Activated gamma-delta T cell treated with Interleukin-2 at 50 U/mL for 16 hours (primary cell): ENCODE results near the gene FERMT1.
A peak's percentile ranks its signal among the peaks of the same experiment; 100 is the strongest.

Experiments used
- DNase-seq: peaks from one replicate; pipeline ENCODE4 v3.0.0-alpha.2; 2020

FERMT1 gene, protein sequence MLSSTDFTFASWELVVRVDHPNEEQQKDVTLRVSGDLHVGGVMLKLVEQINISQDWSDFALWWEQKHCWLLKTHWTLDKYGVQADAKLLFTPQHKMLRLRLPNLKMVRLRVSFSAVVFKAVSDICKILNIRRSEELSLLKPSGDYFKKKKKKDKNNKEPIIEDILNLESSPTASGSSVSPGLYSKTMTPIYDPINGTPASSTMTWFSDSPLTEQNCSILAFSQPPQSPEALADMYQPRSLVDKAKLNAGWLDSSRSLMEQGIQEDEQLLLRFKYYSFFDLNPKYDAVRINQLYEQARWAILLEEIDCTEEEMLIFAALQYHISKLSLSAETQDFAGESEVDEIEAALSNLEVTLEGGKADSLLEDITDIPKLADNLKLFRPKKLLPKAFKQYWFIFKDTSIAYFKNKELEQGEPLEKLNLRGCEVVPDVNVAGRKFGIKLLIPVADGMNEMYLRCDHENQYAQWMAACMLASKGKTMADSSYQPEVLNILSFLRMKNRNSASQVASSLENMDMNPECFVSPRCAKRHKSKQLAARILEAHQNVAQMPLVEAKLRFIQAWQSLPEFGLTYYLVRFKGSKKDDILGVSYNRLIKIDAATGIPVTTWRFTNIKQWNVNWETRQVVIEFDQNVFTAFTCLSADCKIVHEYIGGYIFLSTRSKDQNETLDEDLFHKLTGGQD

DNA sequence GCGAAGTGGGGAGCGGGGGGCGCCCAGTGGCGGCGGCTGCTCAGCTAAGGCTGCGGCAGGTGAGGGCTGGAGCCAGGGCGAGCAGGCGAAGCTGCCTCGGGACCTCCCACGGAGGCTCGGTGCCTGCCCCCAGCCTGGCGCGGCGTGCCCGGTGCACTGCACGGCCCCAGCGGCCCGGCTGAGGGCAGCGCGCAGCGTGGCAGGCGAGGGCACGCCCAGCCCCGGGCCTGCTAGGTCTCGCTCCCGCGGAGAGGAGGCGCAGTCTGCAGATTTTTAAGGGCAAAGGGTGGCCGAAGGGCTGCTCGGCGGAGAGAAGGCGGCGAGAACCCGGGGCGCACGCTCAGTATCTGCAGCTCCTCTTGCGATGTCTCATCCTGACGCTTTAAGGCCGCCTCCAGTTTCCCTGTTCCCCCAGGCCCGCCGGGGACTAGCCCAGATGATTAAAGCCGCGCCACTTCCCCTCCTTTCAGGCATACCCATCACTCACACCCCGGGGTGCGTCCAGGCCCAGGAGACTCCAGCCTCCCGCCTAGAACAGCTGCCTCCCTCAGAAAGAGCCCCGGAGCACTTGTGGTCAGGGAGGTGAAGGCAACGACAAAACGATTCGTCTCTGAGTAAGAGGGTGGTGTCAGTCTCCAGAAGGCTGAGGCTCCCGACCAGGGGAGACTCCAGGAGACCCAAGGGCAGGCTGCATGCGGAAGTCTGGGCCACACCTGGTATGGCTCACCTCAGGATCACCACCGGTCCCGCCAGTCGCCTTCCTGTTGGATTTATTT, at the start of gene FERMT1:
TSS of gene FERMT1 (minus strand) at position 158 of the 776 bp plus-strand sequence. CDS start 3,476 bp downstream, outside the sequence.
- no peak for DNase-seq

DNA sequence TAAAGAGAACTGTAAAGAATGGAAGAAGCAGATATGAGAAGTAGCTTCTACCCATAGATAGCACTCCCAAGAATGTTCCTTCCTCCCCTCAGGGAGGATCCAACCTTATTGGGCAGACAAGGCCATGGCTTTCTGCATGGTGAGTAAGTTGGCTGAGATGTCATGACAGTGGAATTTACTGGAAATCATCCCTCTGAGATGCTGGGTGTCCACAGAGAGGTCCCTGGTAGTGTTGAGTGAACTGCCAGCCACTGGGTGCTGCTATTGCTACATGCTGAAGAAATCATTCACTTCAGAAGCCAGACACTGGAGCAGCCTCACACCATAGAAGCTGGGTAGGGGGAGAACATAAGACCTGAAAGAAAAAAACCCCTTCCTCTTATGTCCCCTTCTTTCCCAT, 46.4 kb upstream of the FERMT1 start:
- DNase-seq: no peak

DNA sequence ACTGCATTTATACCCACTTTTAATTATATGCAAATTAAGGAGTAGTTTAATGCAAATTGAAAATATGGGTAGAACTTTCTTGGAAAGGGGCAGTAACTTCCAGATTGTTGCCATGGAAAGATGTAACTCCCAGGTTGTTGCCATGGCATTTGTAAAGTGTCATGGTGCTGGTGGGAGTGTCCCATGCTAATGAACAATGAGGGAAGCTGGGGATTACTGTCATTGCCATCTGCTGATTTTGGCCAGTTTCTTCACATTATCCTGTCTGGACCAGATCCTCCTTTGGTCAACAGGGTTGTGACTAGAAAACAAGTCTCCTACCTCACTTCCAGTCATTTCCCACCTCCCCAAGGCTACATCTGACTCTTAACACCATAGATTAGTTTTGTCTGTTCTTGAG, 45.4 kb upstream of the FERMT1 start:
- DNase-seq: no peak

DNA sequence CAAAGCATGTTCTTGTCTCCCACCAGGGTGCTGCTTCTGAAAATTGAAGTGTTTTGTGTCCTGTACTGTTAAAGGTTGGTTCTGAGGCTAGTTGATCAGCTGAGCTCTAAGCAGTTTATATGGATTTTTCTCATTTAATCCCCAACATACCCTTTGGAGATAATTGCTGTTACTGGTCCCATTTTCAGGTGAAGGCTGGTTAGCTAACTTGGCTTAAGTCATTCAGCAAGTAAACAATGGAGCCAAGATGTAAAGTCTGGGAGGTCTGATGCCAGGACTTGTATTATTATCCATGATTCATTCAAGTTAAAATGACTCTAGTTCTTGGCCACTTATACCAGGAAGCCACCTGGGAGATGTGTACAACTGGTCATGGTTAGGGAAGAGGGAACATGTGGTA, 42.5 kb upstream of the FERMT1 start:
- no peak for DNase-seq

DNA sequence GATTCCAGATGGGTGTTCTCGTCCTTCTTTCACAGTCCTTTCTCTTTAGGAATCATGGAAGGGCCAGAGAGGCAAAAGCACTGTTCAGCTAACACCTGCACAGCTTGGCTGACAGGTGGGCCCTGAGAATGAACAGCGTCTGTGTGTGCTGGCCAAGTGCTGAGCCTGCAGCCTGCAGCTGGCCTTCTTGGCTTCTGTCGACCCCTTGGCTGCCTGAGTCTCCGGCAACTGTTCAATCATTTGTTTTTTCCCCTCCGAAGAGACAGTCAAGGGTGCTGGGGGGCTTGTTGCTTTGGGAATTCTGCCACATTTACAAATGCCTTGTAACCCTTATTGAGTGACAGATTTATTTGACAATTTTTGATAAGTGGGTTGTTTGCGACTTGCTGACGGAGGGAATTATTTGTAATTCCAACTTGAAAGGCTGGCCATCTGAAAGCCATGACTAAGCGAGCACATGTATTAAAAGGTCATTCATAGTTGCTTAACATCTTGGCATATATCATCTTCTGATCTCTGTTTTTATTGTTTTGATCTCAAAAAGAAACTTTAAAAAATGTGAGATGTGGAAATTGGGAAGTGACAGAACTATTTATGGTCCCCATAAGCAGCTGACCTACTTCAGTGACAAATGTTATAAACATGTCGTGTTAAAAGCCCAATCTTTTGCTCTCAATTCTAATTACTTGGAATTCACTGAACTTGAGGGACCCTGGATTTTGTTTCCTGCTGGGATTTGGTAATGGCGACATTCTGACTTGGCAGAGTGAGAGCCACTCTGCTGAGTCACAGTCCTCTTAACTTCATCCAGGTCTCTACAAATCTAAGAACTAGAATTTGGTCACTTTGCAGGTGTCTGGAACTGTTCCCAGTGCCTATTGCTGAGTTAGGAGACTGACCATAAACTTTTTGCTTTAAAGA, 41.9 kb upstream of the FERMT1 start:
- DNase-seq: no peak

DNA sequence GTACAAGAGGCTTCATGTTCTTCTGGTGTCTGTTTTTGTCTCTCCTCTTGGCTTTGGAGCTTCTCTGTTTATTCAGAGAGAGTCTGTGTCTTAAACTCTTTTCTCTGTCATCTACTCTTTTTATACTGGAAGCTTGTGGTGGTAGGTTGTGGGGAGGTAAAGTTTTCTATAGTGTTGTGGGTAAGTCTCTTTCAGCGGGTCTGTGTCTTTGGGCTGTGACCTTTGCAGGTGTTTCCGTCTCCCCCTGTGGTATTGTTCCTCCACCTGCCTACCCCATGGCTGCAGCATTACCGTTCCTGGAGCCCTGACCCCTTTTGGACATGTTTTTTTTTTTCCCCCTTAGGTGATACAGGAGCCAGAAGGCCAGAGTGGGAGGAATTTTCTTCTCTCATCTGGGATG, 37.9 kb upstream of the FERMT1 start:
- DNase-seq: no peak

DNA sequence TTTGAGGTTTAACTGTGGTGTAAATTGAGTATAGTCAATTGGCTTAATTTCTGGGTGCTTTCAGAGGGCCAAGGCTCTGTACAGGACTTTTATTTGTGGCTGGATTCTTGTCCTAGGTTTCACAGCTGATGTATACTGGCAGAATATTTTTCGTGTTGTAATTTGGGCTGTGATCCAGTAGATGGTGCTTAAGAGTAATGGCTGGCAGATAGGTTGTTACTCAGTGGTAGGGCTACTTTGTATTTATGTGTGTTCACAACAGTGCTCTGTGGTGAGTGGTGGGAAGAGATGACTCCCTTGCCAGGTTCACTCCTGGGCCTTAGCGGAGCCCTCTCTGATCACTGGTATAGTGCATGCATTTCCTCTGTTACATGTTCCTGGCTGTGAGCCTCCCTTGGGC, 34.5 kb upstream of the FERMT1 start:
- no peak for DNase-seq

DNA sequence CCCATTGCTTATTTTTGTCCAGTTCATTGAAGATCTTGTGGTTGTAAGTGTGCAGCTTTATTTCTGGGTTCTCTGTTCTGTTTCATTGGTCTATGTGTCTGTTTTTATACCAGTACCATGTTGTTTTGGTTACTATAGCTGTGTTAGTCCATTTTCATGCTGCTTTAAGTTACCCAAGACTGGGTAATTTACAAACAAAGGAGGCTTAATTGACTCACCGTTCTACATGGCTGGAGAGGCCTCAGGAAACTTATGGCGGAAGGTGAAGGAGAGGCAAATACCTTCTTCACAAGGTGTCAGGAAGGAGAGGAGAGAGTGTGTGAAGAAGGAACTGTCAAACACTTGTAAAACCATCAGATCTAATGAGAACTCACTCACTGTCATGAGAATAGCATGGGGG, 29.9 kb upstream of the FERMT1 start:
- DNase-seq: no peak

DNA sequence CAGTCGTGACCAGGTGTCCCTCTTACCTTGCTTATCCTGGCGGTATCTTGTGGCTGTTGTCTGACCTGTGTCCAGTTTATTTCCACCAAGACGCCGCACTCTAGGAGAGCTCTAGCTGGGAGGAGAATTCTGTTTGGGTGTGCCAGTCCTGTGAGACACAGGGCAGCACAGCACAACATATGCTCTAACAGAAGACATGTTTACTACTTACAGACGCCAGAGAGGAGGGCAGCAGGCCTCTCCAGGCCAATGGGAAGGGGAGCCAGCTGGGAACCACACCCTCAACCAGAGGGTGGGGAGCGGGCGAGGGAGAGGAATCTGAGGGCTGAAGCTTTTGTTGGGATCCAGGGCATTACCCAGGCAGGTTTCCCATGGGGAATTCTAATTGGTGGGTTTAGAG, 25.2 kb upstream of the FERMT1 start:
- no peak for DNase-seq

DNA sequence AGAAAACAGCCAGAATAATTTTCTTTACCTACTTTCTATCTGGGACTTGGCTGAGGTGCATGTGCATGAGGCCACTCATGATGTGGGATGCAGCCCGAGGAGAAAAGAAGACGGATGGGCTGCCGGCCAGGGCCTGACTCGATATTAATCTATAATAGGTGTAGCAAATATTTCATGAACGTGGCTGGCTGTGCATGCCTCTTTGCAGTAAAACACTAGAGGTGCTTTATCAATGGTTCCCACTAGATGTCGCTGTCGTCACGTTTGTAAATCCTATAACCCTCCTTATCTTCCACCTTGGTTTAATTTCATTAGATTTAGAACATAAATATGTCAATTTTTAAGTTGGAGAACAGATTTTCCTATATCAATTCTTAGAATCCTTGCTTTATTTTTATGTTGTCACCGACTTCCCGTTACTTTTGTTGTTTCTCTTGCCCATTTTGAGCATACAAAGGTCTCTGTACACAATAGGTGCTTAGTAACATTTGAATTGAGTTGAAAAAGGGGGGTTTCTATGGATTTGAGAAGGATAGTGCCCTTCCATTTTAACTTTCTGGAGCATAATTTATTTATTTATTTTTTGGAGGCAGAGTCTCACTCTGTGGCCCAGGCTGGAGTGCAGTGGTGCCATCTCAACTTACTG, 19.6 kb upstream of the FERMT1 start:
- DNase-seq: peak; percentile 37

DNA sequence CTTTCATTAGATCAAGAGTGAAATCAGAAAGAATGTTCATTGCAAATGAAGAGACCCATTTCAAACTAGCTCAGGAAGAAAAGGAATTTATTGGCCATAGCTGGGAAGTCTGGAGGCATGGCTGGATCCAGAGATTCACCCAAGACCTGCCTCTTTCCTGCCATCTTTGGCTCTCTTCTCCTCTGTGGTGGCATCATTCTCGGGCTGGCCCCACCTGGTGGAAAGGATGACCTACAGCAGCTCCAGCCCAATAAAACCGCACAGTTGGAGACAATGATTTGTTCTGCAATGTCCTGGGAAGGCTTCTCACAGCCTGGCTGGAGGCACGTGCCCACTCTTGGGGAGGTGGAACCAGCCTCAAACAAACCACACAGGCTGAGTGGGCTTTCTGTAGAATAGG, 18.1 kb upstream of the FERMT1 start:
- DNase-seq: no peak

DNA sequence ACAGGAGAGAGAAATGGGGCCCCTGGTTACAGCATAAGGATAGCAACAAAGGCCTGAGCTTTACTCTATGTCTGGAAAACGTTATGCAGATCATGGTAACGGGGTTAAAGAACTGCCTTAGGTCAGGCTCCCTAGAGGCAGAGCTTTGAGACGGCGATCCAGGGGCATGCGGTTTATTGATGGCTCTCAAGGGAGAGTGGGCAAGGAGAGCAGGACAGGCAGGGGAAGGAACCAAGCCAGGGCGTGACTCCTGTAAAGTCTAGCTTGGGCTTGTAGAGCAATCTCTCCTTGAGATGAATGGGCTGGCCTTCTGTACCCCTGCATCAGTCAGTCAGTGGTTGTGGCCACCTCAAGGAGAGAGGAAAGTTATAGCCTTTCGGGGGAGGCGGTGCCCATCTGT, 12.5 kb upstream of the FERMT1 start:
- DNase-seq: no peak

DNA sequence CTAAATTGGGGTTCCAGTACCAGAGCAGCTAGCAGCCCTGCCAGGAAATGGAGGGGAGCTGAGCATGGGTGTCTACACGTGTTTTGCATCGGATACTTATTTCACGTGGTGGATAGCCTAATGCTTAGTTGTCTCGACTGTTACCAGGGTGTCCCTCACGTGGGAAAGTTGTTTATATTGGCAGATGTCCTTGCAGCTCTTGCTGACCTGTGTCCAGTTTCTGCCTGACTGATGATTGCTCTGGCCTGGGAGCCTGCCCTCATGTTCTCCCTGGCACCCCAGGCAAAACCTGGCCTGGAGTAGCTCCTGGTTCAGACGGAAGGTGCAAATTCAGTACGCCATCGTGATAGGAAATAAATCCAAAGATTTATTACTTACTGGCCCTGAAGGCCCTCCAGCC, 11.8 kb upstream of the FERMT1 start:
- no peak for DNase-seq

DNA sequence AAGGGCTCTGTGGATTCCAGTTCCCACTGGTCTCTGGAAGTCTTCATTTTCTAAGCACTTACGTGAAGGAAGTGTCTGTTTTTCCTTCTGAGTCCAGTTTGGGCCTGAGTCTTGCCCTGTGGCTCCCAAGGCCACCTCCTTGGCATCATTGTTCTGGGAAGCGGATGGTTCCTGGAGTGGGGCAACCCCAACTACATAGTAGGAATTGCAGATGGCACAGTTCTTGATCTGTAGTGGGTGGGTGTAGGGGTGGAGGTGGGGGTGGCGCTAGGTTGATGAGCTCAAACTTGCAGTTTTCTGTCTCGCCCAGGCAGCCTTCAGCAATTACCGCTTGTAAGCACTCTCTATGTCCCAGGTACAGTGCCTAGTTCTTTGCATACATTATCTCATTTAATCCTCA, 7.2 kb upstream of the FERMT1 start:
- no peak for DNase-seq

DNA sequence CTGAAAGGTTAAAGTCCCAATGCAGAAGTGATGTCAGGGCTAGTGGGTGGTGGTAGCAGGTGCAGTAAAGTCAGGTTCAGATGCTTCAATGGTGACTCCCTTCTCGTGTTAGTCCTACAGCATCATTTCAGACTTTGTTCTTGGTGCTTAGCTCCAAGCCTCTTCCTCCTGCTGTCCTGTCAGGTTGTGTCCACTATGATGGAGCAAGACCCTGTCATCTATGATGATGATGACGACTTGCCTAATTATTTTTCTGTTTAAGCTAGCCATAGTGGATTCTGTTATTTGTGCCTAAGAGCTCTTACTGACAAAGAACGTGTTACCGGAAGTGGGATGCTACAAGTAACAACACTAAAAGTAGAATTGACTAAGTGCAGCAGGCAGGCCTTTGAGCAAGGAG, 5.0 kb upstream of the FERMT1 start:
- no peak for DNase-seq

DNA sequence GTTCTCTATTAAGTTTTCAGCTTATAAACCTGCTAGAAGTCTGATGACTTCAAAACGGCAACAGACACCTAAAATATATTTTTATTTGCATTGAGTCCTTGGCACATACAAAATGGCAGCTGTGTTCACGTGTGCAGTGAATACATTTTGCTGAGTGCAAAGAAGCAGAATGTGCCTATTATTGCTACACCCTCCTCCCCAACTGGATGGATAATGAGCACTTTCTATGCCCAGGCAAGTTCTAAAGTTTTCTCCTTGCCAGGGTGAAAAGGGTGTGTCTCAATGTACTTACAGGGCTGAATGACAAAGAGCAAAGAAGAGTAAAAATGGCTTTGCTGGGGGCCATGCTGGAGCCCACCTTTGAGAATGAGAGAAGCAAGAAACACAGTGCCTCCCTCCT, 4.0 kb upstream of the FERMT1 start:
- no peak for DNase-seq

DNA sequence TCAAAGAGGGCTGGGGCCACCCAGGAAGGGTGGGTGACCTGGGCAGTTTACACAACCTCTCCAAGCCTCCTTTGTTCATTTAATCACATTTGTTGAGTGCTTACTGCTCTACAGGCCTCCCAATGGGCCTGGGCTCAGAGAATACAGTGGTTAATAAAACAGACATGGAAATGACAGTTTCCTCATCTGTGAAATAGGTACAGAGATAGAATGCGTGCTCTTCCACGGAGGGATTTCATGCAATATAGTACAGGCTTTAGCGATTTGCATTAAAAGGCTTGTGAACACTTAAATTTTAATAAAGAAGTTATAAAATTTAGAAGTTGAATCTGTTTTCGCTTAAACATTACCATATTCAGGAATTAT, 802 bp upstream of the FERMT1 start:
- no peak for DNase-seq

DNA sequence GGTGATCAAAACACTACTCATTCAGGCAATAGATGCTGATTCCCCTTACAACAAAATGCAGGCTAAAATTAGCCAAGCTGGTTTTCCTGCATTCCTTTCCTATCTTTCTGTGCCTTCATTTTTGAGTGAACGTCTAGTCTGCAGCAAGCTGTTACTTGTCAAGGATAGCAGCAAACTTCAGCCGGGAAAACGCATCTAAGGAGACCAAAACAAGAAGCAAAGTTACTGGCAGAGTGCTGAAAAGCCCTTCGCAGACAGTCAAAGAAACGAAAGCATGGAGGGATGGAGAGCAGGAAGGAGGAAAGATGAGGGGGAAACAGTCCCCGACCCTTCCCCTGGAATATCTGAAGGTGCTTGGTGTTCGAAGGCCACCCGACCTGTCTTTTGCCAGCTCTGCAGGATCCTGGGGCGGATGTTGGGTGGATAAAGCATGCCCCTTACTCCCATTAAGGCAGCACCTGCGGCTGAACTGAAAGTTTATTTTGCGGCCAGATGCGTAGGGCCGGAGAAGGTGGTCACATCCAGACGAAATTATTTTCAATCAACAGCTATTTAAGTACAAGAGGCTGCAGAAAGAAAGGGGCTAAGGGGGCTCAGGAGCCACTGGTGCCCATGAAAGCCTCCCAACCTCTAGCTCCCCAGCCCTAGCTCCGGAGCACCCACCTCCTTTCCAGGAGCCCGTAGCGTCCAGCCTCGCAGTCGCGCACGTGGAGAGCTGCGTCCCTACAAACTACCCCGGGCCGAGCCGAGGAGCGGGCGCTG, 538 bp downstream of the FERMT1 start:
- no peak for DNase-seq

DNA sequence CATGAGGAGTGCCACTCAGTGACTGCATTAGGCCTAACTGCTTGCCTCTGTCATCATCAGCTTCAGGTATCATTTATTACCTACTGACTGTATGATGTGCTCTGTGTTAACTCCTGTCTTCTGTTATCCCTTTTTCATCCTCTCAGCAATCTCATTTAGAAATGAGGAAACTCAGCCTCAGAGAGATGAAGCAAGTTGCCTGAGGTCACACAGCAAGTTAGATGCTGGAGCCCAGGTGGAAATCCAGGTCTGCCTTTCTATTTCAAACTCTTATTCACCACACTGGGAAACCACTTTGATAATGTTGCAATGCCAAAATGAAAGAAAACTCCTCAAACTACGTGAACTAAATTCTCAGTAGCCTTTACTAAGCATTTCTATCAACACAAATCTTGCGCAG, 1.3 kb downstream of the FERMT1 start:
- DNase-seq: no peak

DNA sequence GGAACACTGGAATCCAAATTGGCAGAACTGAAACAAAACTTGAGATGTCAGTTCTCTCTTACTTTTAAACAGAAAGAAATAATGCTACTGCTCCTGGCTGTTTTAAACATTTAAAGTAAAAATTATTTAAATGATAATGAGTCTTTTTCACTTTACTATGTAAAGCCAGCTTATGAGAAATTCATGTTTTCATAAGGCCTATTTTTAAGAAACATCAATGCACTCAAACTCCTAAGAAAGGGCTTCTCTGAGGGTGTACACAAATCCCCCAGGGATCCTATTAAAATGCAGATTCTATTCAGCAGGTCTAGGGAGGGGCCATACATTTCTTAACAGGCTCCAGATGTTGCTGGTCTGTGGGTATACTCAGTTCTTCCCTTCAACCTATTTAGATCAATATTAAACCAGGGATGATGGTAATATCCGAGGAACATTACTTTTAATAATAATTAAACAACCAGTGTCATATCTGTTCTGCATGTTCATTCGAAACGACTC, 2.3 kb downstream of the FERMT1 start:
- DNase-seq: no peak

DNA sequence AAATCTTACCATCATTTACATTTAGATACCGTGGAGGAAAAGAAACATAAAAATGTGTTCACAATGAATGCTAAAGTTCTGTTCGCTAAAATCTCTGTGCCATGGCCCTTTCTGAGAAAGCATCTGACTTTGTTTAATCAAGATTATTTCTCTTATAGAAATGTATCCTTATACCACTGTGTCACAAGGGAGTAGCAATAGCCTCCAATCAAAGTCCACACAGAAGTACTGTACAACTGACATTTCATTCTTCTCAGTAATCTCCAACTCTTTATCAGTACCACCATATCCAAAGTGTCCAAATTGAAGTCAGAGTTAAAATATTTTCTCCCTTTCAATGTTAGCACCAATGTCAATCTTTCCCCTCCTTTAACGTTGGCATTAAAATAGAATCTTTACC, 6.1 kb downstream of the FERMT1 start:
- no peak for DNase-seq
